Right lobe of liver (tissue), 4 donors: ENCODE measurements around the gene MACROD2.

Source experiments
- CTCF ChIP-seq, 4 donors: fragments of 200-600 bp in 3 of 4; fragments of 450-650 bp in 1 of 4; IDR thresholded peaks; one replicate each; pipeline versions ENCODE4 v1.5.1 to v1.8.0; 2016 to 2022; ENCODE audit warnings: antibody characterized with exemption in 4 of 4, mild to moderate bottlenecking in 2 of 4
- POLR2A ChIP-seq: fragments of 450-650 bp; IDR thresholded peaks from one replicate; pipeline ENCODE4 v1.6.1; 2017; ENCODE audit warnings: antibody characterized with exemption, mild to moderate bottlenecking
- donor health status: DM: no; HTN: no; CAD: no.
- donor health status: DM: no; HTN: no; CAD: no.
- donor health status: DM: no; HTN: yes; CAD: no.

- peak; percentile 72 for TF ChIP-seq POLR2A
- peak in 1 of 4 donors; percentile 16 for TF ChIP-seq CTCF (IDR thresholded peaks at IDR 0.05)
Observed at GRCh38 chr20:13995086-13995665, at the start of gene MACROD2.
